ENCODE results near the gene ZBTB24.
"Not testable (repeated sequence)": the region's sequence is repeated elsewhere in the genome, so short reads cannot be mapped to it uniquely, and the experiment has no call there.

Gene ZBTB24

DNA sequence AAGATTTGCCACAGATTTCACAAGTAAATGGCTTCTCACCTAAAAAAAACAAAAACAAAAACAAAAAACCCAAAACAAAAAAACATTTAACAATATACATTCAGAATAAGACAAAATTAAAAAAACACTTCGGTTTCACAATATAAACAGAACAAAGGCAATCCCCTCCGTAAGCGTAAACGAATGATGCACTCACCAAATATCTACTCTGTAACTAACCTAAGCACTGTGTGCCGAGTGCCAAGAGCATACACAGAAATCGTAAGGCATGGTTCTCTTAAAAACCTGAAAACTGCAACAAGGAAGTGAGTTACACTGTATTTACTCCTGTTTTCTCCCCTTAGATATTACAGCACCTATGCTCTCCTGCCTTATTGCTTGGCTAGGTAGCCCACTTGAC is 15.3 kb downstream of the ZBTB24 start:
- no peak for DNase-seq

DNA sequence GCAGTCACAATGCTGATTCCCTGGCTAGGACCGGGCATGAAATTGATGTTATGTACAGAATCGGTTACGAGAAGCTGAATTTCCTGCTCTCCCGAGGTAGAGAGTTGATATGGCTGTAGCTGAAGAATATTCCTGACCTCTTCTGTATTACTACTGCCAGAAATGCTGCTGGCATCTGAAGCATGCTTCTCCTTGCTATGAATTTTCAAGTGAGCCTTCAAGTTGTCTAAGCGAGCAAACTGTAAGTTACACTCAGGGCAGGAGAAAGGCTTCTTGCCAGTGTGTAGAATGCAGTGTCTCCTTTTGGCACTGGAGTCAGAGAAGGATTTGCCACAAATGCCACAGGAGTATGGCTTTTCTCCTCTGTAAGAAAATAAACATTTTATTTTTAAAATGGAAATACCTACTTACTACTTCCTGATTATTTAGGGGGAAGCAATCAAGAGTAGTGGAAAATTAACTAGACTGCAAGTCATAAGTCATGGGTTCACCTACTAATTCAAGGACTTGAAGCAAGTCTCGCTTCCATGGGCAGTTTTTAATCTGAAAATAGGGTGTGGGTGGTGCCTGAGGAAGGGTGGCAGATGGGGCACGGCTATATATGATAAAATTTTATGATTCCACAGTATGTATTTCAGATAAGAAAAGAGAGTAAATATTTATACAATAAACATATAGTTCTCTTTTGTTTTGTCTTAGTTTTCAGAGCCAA is 16.7 kb downstream of the ZBTB24 start:
- no peak for DNase-seq

DNA sequence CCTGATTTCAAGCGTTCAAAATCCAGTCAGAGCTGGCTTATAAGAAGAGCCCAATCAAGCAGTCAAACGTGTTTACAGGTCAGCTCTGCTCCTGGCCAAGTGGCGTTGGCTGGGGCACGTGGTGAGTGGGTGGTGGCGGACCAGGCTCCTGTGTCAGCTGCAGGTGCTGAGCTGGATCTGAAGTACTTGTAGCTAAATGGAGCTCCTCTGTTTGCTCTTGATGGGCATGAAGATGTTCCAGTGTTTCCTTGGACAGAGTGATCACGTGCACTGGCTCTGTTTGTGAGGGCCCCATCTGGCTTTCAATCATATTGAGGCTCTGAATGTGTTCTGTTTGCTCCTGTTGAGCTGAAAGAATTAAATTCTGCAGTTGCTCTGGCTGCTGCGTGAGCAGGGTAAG is 17.2 kb downstream of the ZBTB24 start:
- no peak for DNase-seq

DNA sequence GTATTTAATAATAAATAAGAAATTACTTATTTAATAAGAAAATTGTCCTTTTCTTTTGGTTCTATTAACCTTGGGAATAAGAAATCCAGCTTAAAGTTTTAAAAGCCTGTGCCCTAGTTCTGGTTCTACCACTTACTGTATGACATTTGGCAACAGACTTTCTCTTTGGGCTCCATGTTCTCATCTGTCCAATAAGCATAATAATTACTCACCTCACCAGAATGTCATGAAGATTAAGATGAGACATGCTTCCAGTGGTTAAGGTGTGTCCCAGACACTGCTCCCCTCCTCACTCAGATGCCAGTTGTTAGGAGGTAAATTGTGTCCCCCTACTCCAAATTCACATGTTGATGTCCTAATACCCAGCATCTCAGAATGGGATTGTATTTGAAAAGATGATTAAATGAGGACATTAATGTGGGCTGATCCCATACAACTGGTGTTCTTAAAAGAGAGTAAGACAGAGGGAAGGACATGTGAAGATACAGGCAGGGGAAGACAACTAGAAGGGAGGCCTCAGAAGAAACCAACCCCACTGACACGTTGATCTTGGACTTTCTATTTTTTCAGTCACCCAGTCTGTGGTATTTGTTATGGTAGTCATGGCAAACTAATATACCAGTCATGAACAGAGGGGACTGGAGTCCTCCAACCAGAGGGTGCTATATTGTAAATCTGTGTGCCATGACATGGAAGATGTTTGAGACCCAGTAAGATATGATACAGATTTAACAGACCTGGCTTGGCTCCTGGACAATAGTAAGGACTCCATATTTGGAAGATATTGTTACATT is 21.1 kb downstream of the ZBTB24 start:
- no peak for DNase-seq

DNA sequence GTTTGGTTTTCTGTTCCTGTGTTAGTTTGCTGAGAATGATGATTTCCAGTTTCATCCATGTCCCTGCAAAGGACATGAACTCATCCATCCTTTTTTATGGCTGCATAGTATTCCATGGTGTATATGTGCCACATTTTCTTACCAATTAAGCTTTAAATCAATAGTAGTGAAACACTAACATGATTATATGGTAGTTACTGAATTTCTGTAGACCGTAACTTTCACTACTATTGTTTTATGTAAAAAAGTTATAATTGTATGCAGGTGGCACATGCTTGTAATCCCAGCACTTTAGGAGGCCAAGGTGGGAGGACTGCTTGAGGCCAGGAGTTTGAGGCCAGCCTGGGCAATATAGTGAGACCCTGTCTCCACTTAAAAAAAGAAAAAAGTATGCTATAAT is 21.8 kb downstream of the ZBTB24 start:
- not testable (repeated sequence) for DNase-seq

DNA sequence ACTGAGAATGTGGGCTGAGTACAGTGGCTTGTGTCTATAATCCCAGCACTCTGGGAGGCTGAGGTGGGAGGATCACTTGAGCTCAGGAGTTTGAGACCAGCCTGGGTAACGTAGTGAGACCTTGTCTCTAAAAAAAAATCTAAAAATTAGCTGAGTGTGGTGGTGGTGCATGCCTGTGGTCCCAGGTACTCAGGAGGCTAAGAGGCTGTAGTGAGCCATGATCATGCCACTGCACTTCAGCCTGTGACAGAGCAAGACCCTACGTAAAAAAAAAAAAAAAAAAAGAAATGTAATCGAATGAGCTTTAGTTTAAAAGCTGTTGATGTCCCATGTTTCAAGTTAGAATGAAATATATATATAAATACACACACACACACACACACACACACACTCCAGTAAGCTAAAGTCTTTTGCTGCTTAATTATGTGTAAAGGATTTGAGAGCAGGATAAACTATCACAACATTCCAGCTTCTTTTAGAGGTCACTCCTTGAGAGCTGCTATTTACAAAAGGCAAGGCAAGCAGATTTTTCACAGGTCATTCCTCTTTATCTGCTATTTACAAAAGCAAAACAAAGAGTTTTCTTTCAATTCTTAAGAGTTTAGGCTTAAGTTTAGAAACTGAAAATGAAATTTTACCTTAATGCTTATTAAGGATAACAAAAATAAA is 22.7 kb downstream of the ZBTB24 start:
- no peak for DNase-seq

DNA sequence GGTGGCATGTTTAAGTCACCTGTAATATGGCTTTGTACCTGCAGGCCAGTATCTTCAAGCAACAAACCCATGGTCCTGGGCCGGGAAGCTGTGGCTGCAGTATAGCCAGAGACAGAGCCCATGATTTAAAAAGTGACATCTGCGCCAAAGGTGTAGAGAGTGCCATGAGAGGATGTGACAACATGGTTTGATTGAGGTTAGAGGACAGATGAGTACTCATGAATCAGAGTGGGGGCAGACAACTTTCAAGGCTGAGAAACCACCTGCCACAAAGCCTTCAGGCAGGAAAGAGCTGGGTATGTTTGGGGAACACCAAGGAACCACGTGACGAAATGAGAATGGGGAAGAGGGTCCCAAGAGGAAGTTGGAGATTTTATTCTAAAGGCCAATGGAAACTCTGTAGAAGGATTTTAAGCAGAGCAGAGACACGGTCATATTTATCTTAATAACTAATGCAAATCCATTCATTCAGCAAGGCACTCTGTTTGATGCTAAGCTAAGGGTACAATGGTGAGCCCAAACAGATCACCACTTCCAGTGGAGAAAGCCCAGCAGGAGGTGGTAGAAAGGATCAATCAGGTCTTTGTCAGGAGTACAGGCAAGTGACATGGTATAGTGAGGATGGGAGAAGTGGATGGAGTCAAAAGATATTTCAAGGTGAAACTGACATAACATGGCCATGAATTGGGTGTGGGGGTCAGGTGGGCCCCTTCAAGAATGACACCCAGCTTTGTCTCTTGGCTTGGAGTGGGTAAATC is 24.1 kb downstream of the ZBTB24 start:
- DNase-seq: no peak

DNA sequence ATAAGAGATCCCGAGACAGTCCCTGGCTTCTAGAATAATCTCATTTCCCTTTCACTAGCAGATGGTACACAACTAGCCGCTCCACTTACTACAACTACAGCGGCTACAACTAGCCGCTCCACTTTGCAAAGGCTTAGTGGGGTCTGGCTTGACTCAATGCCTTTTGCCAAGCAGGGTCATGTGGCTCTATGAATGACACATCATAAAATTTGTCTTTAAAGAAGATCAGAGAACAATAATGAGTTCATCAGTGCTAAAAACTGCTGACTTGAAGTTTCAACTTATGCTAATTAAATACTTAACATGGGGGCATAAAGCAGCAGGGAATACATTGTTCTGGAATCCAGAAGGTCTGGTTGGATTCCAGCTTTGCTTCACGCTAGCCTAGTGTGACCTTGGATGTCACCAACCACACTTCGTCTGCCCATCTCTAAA is 25.4 kb downstream of the ZBTB24 start:
- DNase-seq: no peak

DNA sequence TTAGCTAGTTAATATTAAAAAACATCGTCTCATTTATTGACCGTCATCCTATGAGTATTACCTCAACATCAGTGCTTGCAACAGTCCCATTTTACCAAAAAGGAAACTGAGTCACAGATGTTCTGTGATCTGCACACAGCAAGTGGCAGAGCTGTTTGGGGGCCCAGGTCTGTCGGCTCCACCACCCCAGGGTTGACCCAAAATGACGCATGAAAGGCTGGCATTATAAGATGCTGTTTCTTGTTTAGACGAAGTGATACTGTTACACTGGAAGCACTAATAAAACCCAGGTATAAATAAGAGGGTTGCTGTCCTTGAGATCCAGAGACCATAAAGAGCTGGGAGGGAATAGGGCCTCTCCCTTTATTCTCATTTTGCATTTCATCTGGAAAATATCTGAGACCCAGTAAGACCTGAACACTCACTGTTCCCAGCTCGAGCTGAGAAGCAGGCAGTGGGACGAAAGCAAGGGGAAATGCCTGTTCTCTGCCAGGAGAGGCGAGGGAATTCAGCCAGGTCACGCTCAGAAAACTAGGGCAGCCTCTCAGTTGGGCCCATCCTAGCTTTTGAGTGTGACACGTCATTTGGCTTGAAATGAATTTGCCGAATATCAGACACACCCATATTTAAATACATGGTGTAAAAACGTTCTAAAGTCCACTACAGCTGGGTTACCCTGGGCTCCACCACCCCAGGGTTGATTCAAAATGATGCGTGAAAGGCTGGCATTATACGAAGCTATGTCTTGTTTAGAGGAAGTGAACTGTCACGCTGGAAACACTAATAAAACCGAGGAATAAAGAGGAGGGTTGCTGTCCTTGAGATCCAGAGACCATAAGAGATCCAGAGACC is 26.1 kb downstream of the ZBTB24 start:
- no peak for DNase-seq

DNA sequence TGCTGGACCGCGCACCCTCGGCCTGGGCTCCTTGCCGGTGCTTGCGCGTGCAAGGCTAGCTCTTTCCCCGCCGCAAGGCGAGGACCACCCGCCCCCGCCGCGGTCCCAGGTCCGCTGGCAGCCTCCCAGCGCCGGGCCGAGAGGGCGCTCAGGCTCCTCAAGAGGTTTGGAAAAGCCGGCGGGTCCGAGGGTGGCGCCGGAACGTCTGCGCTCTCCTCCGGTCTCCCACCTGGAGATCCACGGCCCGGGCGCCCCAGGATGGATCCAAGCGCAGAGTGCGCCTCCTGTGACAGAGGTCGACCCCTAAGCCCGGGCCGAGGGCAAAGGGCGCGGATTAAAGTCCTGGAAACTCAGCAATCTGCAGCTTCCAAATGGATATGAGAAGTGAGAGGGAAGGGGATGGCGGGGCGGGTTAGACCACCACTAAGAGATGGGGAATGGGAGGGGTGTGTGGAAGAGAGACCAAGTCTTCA is 26.9 kb downstream of the ZBTB24 start:
- no peak for DNase-seq

DNA sequence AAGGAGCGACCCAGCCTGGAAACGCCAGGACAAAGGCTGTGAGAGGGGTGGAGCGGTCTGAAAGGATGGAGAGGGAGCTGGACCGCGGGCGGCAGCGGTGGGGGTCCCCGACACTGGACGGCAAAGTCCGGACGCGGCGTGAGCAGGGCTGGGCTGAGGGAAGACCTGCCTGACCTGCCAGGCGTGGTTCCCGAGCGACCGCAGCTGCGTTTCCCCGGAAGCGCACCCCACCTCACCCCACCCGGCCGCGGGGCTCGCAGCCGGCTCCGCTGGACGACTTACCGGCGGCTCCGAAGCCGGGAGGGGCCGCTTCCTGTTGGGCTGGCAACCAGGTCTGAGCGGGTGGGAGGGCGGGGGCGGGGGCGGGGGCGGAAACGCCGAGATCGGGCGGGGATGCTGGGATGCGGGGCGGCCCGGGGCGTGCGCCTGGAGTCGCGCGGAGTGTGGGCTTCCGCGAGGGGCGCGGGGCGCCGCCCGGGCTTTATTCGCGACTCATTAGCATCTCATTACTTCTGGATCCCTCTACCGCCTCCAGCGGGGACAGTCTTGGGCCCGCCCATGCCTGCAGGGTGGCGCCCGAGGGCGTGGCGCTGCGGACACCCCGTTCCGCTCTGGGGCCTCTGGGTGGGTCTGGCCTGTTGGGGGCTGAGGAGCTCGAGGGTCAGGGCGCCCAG is 27.4 kb downstream of the ZBTB24 start, which contains the start of gene MICAL1:
Gene MICAL1, minus strand, starts transcription at position 336 of the 674 bp plus-strand sequence. CDS start 1,576 bp downstream, outside the sequence.
- DNase-seq: peak; percentile 74

DNA sequence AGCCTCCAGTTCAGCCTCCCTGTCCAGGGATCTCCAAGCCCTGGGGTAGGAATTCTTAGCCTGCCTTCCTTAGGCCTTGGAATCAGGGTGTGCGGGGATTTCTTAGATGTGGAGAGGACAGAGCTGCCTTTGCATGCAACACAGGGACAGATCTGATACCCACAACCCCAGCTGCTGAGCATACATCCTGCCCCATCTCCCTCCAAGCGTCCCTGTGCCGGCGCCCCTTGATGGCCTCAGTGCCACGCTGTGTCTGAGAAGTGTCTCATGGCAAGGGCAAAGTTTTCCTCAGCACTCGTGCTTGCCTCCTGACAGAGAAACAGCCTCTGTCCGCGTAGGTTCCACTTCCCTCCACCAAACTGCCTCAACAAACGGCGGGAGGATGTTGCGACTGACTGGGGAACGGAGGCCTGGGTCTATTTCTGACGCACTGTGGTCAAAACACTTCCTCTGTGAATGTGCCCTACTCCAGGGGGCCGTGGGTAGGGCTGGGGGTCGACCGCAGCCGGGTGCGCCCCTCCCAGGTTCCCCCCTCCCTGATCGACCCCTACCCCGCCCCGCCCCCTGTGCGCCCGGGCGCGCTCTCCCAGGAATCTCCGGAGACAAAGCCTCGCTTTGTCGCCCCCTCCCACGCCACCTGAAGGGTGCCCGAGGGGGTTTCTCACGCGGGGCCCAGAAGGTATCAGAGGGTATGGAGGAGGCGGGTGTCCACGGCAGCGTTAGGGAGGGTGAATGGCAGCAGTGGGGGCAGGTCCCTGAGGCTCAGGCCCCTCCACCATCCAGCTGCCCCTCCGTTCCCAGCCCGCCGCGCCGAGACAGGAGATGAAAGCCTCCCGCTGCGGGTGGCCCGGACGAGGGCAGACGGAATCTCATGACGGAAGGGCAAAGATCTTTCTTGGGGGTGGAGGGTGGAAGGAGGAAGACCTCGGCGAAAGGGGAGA is 28.3 kb downstream of the ZBTB24 start:
- DNase-seq: peak; percentile 67

DNA sequence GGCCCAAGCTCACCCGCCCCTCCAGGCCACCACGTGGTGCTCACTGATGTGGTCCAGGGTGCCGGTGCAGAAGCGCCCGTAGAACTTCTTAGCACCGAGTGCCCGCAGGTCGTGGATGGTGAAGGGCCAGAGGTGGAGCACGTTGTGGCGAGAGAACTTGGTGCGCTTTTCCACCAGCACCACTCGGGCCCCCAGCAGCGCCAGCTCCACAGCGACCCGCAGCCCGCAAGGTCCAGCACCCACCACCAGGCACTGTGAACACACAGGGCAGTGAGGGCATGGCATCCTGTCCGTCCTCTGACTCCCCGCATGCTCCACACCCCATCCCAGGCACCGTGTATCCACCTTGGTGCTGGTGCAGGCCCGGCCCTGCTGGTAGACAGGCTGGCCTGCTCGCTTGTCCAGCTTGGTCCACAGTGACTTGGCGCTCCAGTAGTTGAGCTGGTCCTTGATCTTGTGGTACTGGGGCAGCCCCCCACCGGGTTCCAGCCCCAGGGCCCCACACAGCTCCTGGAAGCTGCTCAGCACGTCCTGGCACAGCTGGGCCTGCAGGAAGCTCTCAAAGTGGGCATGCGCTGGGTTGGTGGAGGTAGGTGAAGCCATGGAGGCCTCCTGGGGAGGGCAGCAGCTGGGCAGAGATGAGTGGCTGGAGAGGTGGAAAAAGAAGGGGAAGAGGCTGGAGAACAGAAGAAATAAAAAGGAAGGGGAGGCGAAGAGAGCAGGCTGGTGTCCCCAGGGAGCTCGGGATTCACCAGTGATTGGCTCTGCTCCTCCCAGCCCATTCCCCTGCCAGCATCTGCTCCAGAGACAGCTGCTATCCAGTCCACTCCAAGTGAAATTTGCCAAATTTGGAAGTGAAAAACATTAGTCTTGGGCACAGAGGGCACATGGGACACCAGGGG is 29.2 kb downstream of the ZBTB24 start:
- DNase-seq: no peak

DNA sequence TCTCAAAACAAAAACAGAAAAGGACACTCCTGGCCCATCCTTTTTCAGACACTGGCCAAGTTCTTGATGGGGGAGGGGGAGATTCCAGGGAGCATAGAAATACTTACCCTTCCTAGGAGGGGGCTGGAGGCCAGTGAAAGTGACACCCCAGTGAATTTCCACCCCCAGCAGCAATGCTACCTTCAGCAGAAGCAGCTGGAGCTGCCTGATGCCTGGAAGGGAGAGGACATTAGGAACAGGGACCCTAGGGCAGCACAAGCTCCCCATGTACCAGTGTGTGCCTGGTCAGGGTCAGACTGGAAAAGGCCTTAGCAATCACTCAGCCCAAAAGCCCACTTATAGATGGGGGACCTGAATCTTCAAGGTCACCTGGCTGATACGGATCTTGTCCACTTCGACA is 29.9 kb downstream of the ZBTB24 start:
- DNase-seq: no peak

DNA sequence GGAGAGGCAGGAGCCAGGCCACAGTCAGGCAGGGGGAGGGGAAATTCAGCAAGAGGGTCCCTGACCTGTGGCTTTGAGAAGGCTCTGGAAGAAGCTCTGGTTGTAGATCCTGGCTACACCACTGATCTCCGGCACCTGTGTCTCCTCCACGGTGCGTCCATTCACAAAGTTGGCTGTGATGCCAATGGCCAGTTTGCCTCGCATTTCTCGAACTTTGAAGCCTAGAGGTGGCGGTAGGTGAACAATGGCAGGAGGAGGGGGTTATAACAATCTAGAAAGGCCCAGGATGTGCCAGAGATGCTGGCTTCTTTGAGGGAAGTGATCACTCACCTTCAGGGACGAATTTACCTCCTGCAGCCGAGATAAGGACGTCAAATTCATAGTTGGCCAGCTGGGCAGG is 30.8 kb downstream of the ZBTB24 start:
- DNase-seq: no peak

DNA sequence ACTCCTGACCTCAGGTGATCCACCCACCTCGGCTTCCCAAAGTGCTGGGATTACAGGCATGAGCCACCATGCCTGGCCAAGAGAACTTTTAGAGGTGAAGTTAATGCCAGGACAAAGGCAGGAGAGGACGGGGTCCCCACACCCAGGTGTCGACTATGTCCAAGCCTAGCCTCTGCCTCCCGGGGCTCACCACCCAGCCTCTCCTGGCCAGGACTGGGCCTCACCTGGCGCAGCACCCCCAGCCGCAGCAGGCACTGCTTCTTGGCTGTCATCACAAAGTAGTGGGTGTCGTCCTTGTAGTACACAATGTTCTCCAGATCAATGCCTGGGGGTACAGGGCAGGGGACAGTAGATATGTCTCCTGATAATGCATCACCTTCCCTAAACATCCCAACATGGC is 31.6 kb downstream of the ZBTB24 start:
- no peak for DNase-seq

DNA sequence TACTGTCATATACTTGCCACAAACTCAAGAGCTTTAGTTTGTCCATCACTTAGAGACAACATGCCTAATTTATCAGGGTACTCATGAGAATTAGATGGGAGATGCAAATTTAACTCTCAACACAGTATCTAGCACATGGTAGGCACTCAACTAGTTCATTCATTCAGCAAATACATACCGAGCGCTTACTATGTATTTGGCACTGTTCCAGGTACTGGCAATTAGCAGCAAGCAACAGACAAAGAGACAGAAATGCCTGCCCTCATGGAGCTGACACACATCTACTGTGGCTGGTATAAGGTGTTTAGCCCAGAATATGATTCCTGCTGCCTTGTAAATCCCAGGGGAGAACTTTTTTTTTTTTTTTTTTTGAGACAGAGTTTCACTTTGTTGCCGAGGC is 32.2 kb downstream of the ZBTB24 start:
- DNase-seq: no peak

DNA sequence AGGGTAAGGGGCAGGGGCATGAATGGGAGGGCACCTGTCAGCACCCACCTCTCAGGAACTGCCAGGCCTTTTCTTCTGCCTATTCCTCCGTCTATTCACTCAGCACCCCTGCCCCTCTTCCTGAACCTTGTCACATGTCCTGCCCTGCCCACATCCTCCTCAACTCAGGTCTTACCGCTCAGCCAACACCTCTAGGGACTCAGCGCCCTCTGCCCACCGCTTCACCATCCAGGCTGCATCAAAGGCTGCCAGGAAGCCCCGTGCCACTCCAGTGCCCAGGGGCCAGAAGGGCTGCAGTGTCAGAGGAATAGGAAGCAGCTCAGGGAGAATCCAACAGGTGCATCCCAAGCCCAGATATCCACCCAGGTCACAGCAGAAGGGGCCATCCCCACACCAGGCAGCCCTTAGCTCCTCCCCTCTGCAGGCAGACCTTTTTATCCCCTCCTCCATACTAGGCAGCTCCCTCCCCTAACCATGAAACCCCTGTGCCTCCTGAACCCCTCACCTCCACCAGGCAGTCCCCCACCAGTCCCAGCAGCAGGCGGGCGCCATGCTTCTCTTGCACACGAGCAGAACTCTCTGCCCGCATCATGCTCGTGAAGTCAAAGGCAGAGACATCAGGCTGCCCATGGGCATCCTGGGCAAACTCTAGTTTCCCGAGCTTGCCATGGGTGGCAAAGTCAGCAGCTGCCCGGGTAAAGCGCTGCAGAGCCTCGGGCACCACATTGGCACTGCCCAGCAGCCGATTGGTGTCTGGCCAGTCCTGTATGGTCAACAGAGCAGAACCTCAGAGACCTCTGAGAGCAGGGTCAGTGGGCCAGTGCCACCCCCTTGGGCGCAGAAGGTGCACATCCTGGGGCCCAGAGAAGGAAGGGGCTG is 33.0 kb downstream of the ZBTB24 start:
- no peak for DNase-seq
